ENCODE results near the gene EVI5. TPM values are rescaled to one million over a fixed set of nuclear protein-coding genes. Genes with fewer than 3 reads are reported as not detected.

The EVI5 gene
- total RNA-seq, 1 donor from 2014 or later, result 52.6 TPM

DNA sequence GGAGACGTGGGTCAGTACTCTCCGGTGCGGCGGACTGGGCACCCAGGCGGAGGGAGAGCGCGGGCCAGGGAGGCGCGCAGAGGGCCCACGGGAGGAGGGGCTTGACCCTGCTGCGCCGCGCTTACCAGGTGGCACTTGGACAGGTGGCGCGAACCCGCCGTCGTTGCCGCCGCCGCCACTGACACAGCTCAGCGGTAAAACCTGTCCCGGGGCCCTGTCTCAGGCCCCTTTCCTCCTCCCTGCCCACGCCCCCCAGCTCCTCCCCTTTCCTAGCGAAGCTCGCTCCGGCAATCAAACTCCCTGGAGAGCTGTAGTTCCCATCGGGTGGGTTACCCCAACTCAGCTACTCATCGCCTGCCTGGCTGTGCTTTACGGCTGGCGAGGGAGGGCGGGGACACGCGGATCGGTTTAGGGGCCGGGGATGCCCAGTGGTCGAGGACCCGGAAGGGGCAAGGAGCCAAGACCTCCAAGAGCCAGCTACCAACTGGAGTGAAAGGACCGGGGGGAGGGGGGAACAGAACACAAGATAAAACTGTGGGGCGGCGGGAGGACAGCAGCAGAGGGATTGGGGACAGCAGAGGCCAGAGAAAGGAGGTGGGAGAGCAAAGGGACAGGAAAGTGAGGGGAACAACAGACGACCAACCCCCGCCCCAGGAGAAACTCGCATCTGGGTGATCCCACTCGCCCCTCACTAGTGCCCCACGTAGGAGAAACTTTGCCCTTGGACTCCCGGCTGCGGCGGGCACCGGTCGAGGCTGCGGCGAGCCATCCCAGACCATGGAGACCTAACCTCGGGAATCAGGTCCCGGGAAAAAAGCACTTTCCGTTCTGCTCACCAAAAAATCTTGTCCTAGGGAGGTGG, 301.1 kb downstream of the EVI5 start:
- peaks cover 79% of the 10 kb centered on the region for H3K27me3 Mint-ChIP-seq (ENCODE audit: unreplicated experiment)
- peaks cover 55% of the 10 kb centered on the region for H3K4me1 Mint-ChIP-seq (ENCODE audit: unreplicated experiment)
- TF ChIP-seq, protein P1, sequence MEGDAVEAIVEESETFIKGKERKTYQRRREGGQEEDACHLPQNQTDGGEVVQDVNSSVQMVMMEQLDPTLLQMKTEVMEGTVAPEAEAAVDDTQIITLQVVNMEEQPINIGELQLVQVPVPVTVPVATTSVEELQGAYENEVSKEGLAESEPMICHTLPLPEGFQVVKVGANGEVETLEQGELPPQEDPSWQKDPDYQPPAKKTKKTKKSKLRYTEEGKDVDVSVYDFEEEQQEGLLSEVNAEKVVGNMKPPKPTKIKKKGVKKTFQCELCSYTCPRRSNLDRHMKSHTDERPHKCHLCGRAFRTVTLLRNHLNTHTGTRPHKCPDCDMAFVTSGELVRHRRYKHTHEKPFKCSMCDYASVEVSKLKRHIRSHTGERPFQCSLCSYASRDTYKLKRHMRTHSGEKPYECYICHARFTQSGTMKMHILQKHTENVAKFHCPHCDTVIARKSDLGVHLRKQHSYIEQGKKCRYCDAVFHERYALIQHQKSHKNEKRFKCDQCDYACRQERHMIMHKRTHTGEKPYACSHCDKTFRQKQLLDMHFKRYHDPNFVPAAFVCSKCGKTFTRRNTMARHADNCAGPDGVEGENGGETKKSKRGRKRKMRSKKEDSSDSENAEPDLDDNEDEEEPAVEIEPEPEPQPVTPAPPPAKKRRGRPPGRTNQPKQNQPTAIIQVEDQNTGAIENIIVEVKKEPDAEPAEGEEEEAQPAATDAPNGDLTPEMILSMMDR (IDR thresholded peaks at IDR 0.05), result no peak
- no peak overlapping the region for H3K27ac Mint-ChIP-seq (ENCODE audit: unreplicated experiment)
- H3K4me3 Mint-ChIP-seq (ENCODE audit: unreplicated experiment), result peak overlapping the region; percentile 59
- no peaks in the 10 kb centered on the region for H3K36me3 Mint-ChIP-seq (ENCODE audit: unreplicated experiment)
- no peak for DNase-seq (ENCODE audit: extremely low spot score, unreplicated experiment)
- H3K9me3 Mint-ChIP-seq (ENCODE audit: unreplicated experiment), result no peaks in the 10 kb centered on the region

DNA sequence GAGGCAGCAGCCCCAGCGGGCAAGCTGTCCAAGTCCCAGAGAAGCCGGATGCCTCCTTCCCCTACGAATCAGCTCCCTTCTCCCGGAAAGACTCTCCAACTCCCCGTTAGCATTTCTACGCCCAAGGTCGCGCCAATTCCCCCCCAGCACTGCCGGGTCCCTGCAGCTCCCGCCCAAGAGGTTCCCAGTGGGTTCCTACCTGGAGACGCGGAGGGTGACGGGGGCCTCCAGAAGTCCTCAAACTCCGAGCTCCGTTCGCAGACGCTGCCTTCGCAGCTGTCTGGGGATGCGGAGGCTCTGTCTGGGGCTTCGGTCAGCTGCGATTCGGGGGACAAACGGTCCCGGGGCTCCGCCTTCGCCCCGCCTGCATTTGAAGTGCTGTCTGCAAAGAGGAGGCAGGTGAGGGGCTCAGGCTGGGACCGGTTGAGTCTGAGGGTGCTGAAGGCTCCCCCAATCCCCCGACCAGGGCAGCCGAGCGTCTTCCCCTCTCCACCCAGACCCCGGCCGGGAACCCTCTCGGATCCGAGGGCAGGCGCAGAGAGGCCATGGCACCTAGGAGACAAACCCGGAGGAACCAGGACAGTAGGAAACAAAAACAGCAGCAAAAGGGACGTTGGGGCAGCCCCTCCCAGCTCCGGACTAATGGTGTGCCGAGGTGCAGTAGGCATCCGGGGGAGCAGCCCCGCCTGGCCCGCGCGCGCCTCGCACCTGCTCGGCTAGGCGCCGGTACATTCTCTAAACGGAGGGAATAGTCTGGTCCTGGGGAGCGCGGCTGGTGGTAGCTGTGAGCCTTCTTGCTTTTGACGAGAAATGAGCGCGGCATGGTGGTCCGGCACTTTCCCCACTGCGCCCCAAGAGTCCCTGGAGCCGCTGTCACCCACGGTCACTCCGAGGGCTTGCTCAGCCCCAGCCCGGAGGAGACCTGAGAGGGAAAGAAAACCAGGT, 302.0 kb downstream of the EVI5 start:
- peaks cover 80% of the 10 kb centered on the region for H3K27me3 Mint-ChIP-seq (ENCODE audit: unreplicated experiment)
- H3K27ac Mint-ChIP-seq (ENCODE audit: unreplicated experiment), result no peak overlapping the region
- no peaks in the 10 kb centered on the region for H3K9me3 Mint-ChIP-seq (ENCODE audit: unreplicated experiment)
- DNase-seq (ENCODE audit: extremely low spot score, unreplicated experiment), result no peak
- H3K4me3 Mint-ChIP-seq (ENCODE audit: unreplicated experiment), result peak overlapping the region; percentile 68
- TF ChIP-seq, protein P1 (IDR thresholded peaks at IDR 0.05), result no peak
- H3K36me3 Mint-ChIP-seq (ENCODE audit: unreplicated experiment), result no peaks in the 10 kb centered on the region
- peaks cover 55% of the 10 kb centered on the region for H3K4me1 Mint-ChIP-seq (ENCODE audit: unreplicated experiment)

DNA sequence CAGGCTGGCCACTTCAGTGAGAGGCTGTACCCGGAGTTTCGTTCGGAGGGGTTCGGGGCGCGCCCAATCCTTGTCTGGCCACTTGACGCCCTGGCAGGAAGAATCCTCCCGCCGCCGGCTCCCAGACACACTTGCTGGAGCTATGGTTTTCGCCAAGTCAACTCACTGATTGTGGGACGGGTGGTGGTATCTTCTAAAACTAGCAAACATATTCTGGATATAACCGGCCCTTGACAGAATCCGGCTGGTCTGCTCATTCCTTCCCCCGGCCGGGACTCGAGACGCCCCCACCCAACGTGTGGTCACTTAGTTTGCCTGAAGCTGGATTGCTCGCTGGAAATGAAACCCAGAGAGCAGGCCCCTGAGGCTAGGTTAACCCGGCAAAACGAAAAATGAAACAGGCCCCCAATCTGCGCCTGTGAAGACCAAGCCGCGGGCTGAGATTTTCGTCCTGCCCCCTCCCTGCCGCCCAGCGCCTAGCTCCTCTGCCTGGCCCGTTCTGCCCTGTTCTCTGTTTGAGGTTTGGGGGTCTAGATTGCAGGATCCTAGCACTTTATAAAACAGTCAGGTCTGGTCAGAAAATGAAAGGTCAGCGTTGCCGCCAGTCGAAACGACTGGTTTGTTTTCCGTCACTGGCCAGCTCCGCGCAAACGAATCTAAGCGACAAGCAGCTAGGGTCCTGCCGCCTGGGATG, 302.8 kb downstream of the EVI5 start:
- H3K27me3 Mint-ChIP-seq (ENCODE audit: unreplicated experiment), result peaks cover 84% of the 10 kb centered on the region
- H3K4me3 Mint-ChIP-seq (ENCODE audit: unreplicated experiment), result peak overlapping the region; percentile 68
- H3K36me3 Mint-ChIP-seq (ENCODE audit: unreplicated experiment), result no peaks in the 10 kb centered on the region
- H3K9me3 Mint-ChIP-seq (ENCODE audit: unreplicated experiment), result no peaks in the 10 kb centered on the region
- peaks cover 55% of the 10 kb centered on the region for H3K4me1 Mint-ChIP-seq (ENCODE audit: unreplicated experiment)
- no peak for DNase-seq (ENCODE audit: extremely low spot score, unreplicated experiment)
- TF ChIP-seq, protein P1 (IDR thresholded peaks at IDR 0.05), result no peak
- no peak overlapping the region for H3K27ac Mint-ChIP-seq (ENCODE audit: unreplicated experiment)

DNA sequence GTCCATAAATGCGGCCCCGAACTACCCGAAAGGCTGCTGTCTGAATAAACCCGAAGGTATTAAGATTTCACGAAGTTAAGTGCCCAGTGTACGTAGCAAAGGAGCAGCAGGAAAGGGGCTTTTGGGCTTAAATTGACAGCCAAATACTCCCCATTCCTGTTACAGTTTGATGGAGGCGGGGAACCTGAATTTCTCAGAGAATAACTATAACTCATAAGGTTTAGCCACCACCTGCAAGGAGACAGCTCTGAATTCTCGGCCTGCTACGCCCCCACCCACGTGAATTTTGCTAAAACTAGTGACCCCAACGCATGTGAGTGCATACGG, 303.3 kb downstream of the EVI5 start:
- Mint-ChIP-seq H3K36me3 (ENCODE audit: unreplicated experiment) (no peaks in the 10 kb centered on the region), H3K4me3 (ENCODE audit: unreplicated experiment) (peak overlapping the region; percentile 68), H3K27ac (ENCODE audit: unreplicated experiment) (peak overlapping the region; percentile 23), H3K27me3 (ENCODE audit: unreplicated experiment) (peaks cover 86% of the 10 kb centered on the region), H3K4me1 (ENCODE audit: unreplicated experiment) (peaks cover 55% of the 10 kb centered on the region), H3K9me3 (ENCODE audit: unreplicated experiment) (no peaks in the 10 kb centered on the region)
- no peak for DNase-seq (ENCODE audit: extremely low spot score, unreplicated experiment)
- TF ChIP-seq, protein P1 (IDR thresholded peaks at IDR 0.05), result no peak

Data from osteocyte (in vitro differentiated cells).